Peyer's patch (tissue), 4 donors: ENCODE measurements around the gene ARHGAP12. TPM values are rescaled to one million over a fixed set of nuclear protein-coding genes. Genes with fewer than 3 reads are reported as not detected.

Experiments used
- DNase-seq, 3 donors: peaks; one replicate each; pipeline ENCODE4 v3.0.0-alpha.2; 2017 to 2019
- H3K27ac ChIP-seq, 4 donors: fragments of 200-600 bp; sonication (generic); one replicate each; pipeline ENCODE4 v1.5.1; 2016 to 2019
- H3K27me3 ChIP-seq, 2 donors: fragments of 200-600 bp; sonication (generic); one replicate each; pipeline ENCODE4 v1.5.1; 2019
- H3K36me3 ChIP-seq, 3 donors: fragments of 200-600 bp; sonication (generic); one replicate each; pipeline ENCODE4 v1.5.1; 2016 to 2019
- H3K4me1 ChIP-seq, 4 donors: fragments of 200-600 bp; sonication (generic); one replicate each; pipeline ENCODE4 v1.5.1; 2016 to 2019
- H3K4me3 ChIP-seq, 4 donors: fragments of 200-600 bp; sonication (generic); 1 replicate in 3 of 4; 2 replicates in 1 of 4; pipeline ENCODE4 v1.5.1; 2016 to 2019; ENCODE audit warnings: mild to moderate bottlenecking in 1 of 4
- H3K9me3 ChIP-seq, 4 donors: fragments of 200-600 bp; sonication (generic); one replicate each; pipeline ENCODE4 v1.5.1; 2016 to 2019; ENCODE audit warnings: mild to moderate bottlenecking in 1 of 4
- POLR2A ChIP-seq, 2 donors: fragments of 450-650 bp; IDR thresholded peaks; one replicate each; pipeline ENCODE4 v1.5.1; 2017; ENCODE audit warnings: antibody characterized with exemption in 2 of 2, mild to moderate bottlenecking in 2 of 2, moderate library complexity in 2 of 2
- small RNA-seq, 2 donors: library from RNA; depleted of rRNA; stranded (forward); fragments of <200 nt; gene quantifications; one replicate each; pipeline ENCODE3, GENCODE V24; 2016
- total RNA-seq, 4 donors: library from RNA; depleted of rRNA; stranded (reverse); fragments of >200 nt; gene quantifications; one replicate each; pipeline ENCODE4 v1.1.0, GENCODE V29; 2016
- TF ChIP-seq, protein P1 (sequence below), 6 experiments: fragments of 450-650 bp in 4 of 6; fragments of 200-600 bp in 2 of 6; sonication (generic) in 1 of 6; IDR thresholded peaks; one replicate each; pipeline ENCODE4 v1.5.1; 2017 to 2019; ENCODE audit warnings: antibody characterized with exemption in 6 of 6, mild to moderate bottlenecking in 3 of 6, moderate library complexity in 1 of 6

ARHGAP12 gene
- total RNA-seq, 4 donors from 2014 or later: 46.7 to 56.9 (median 52.4) TPM

DNA sequence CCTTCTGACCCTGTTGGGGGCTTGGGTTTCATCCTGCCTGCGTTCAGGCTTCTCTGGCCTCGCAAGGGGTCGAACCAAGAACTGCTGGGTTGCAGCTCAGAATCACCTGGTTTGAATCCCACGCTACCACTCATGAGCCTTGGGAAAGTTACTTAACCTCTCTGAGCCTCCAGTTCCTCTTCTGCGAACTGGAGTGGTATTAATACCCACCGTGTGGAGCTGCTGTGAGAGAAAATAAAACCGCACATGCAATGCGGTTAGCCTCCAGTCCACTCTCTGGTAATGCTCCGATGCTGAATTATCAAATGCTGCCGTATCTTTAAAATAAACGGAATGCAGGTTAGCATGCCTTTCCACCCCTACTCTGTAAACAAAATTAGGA is 171.9 kb downstream of the ARHGAP12 start:
- H3K4me1 ChIP-seq: peaks cover 0 to 11% (median 0%) of the 10 kb centered on the region in 4 donors
- no peak overlapping the region for H3K4me3 ChIP-seq
- DNase-seq: no peak
- H3K27me3 ChIP-seq: no peaks in the 10 kb centered on the region
- H3K9me3 ChIP-seq: no peaks in the 10 kb centered on the region
- H3K36me3 ChIP-seq: no peaks in the 10 kb centered on the region
- TF ChIP-seq, protein P1, sequence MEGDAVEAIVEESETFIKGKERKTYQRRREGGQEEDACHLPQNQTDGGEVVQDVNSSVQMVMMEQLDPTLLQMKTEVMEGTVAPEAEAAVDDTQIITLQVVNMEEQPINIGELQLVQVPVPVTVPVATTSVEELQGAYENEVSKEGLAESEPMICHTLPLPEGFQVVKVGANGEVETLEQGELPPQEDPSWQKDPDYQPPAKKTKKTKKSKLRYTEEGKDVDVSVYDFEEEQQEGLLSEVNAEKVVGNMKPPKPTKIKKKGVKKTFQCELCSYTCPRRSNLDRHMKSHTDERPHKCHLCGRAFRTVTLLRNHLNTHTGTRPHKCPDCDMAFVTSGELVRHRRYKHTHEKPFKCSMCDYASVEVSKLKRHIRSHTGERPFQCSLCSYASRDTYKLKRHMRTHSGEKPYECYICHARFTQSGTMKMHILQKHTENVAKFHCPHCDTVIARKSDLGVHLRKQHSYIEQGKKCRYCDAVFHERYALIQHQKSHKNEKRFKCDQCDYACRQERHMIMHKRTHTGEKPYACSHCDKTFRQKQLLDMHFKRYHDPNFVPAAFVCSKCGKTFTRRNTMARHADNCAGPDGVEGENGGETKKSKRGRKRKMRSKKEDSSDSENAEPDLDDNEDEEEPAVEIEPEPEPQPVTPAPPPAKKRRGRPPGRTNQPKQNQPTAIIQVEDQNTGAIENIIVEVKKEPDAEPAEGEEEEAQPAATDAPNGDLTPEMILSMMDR (IDR thresholded peaks at IDR 0.05): no peak
- TF ChIP-seq POLR2A (IDR thresholded peaks at IDR 0.05): no peak
- no peak overlapping the region for H3K27ac ChIP-seq

DNA sequence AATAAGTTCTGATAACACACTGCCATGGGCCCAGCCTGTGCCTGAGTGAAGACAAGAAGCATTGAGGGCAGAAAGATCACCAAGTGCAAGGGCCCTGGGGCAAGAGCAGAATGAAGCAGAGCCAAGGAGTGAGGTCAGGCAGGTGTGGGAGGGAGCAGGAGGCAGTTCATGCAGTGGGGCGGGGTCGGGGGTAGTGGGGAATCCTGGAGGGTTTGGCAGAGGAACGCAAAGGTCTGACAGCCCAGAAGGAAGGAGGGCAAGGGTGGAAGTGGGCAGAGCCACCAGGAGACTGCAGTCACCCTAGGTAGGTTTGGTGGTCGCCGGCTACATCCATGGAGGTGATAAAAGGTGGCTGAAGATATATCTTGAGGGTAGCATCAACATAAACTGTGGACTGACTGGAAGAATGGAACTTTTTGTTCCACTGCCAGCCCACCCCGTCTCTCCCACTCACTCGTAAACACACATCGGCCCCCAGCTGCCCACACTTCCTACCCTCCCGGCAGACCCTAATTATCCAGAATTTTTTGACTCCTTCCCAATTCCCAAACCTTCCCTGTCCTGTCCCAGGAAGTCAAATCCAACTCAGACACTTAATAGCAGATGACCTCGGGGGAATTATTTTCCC is 172.4 kb downstream of the ARHGAP12 start:
- peaks cover 0 to 11% (median 0%) of the 10 kb centered on the region in 4 donors for H3K4me1 ChIP-seq

More for the DNA sequence above, 172.4 kb downstream of the ARHGAP12 start:
- Histone ChIP-seq H3K9me3 (no peaks in the 10 kb centered on the region), H3K27ac (no peak overlapping the region), H3K4me3 (no peak overlapping the region), H3K27me3 (no peaks in the 10 kb centered on the region), H3K36me3 (no peaks in the 10 kb centered on the region)
- TF ChIP-seq, protein P1 (IDR thresholded peaks at IDR 0.05): no peak
- no peak for TF ChIP-seq POLR2A (IDR thresholded peaks at IDR 0.05)
- DNase-seq: no peak

Small RNA genes within 50 kb of the gene (small RNA-seq; reads per million reads assigned to genes)
- gene RF00019: 0 reads per million in 2 donors

Other genes with a start within 250 kb of the ARHGAP12 start
- gene KIF5B, start 127.6 kb upstream of the ARHGAP12 start, total RNA-seq: 100 to 1,000 TPM in 1 of 4 donors, 10 to 100 TPM in 3; 69.1 to 124 (median 83.9) TPM